Pancreas (tissue), 10 donors: ENCODE results near the gene FAM217A. TPM values are rescaled to one million over a fixed set of nuclear protein-coding genes. Genes with fewer than 3 reads are reported as not detected.
A peak's percentile ranks its signal among the peaks of the same experiment; 100 is the strongest.

Experiments used
- ATAC-seq, 4 donors: fragments of 200-7000 bp; cut with Tn5 transposase; one replicate each; pipeline versions ENCODE4 v1.8.0 to v1.9.1; 2020; ENCODE audit warnings: mild to moderate bottlenecking in 4 of 4, moderate library complexity in 4 of 4
- DNase-seq, 6 donors: peaks; one replicate each; pipeline ENCODE4 v3.0.0-alpha.2; 2020
- FAIRE-seq: peaks from 2 replicates; lab custom pipeline; 2012; peaks lifted over from hg19 to GRCh38; lab: Jason Lieb, UNC
- H3K27ac ChIP-seq, 4 donors: fragments of 200-600 bp; sonication (generic); 1 replicate in 3 of 4; 2 replicates in 1 of 4; pipeline versions ENCODE4 v1.5.0 to v1.8.0; 2020
- H3K27me3 ChIP-seq, 4 donors: fragments of 200-600 bp; one replicate each; pipeline ENCODE4 v1.8.0; 2021
- H3K36me3 ChIP-seq, 3 donors: fragments of 200-600 bp; sonication (generic) in 1 of 3; one replicate each; pipeline versions ENCODE4 v1.5.0 to v1.8.0; 2020 to 2021
- H3K4me1 ChIP-seq, 3 donors: fragments of 200-600 bp; one replicate each; pipeline ENCODE4 v1.8.0; 2021
- H3K4me3 ChIP-seq, 4 donors: fragments of 200-600 bp; sonication (generic) in 2 of 4; one replicate each; pipeline versions ENCODE4 v1.5.0 to v1.8.0; 2020 to 2021
- H3K9me3 ChIP-seq, 4 donors: fragments of 200-600 bp; one replicate each; pipeline ENCODE4 v1.8.0; 2021
- CTCF ChIP-seq, 4 donors: fragments of 200-600 bp; sonication (generic) in 3 of 4; IDR thresholded peaks; one replicate each; pipeline versions ENCODE4 v1.5.0 to v1.8.0; 2021; ENCODE audit warnings: antibody characterized with exemption in 4 of 4
- WGBS, 2 donors: extraction: QIAGEN DNeasy Blood & Tissue Kit; methylation state at CpG; one replicate each; pipeline ENCODE4 v1.1.7; 2013; 5-methylcytosine and 5-hydroxymethylcytosine counted together
- intact Hi-C, 3 donors: fragments of 100-400 bp; cut with DNase I; formaldehyde crosslinking; loops; one replicate each; pipeline versions ENCODE4 v1.11.1 to v1.14.2; 2022
- polyA plus RNA-seq, 2 donors: library from polyadenylated mRNA; stranded (reverse); fragments of 200-250 nt; gene quantifications; one replicate each; pipeline ENCODE4 v1.2.3, GENCODE V29; 2013
- total RNA-seq, 6 donors: library from RNA; stranded (reverse); fragmentation: NEBNext Ultra II Directional in 4 of 6; extraction: Animal tissue kit (Norgen Biotek cat#: 25700) in 4 of 6; gene quantifications; one replicate each; pipeline versions ENCODE4 v1.2.1 to v1.2.4, GENCODE V29; 2021 to 2023
- donor health status: healthy with polysubstance abuse.
- donor health status: DM: no; HTN: no; CAD: no; lungs with moderate emphysema.
- donor health status: DM: no; HTN: no; CAD: no.
- donor health status: control.
- donor health status: control.
- donor health status: Bipolar disorder and iron deficiency.
- donor health status: DM: yes; HTN: yes; CAD: no.
- donor health status: DM: no; HTN: no; CAD: no.
- donor health status: DM: no; HTN: no; CAD: no.
- donor health status: DM: yes; HTN: yes; CAD: no.

Gene FAM217A
- total and polyA plus RNA-seq, 8 donors: 0.09 to 1.3 (median 0.69) TPM; not detected in 1

GRCh38 chr6:4030669-4031068 is 48.3 kb downstream of the FAM217A start:
- FAIRE-seq (no peak), DNase-seq (no peak), ATAC-seq (no peak)
- no peak for TF ChIP-seq CTCF (IDR thresholded peaks at IDR 0.05)
- no peaks in the 10 kb centered on the region for H3K9me3 ChIP-seq
- 71 to 89% methylated on average over 2 of the region's 2 CpGs for WGBS, 2 donors
- no peak overlapping the region for H3K4me3 ChIP-seq
- H3K27me3 ChIP-seq: no peaks in the 10 kb centered on the region
- H3K36me3 ChIP-seq: peaks cover 0 to 5% (median 0%) of the 10 kb centered on the region in 3 donors
- H3K27ac ChIP-seq: no peak overlapping the region
- intact Hi-C loops: no loop called here
- peaks cover 0 to 4% (median 2%) of the 10 kb centered on the region in 3 donors for H3K4me1 ChIP-seq

GRCh38 chr6:4029687-4030086 is 49.2 kb downstream of the FAM217A start:
- WGBS, 2 donors: 87 to 94% methylated on average over 7 of the region's 7 CpGs
- Histone ChIP-seq H3K9me3 (no peaks in the 10 kb centered on the region), H3K36me3 (peaks cover 0 to 5% (median 0%) of the 10 kb centered on the region in 3 donors), H3K27ac (no peak overlapping the region), H3K4me1 (peaks cover 0 to 10% (median 4%) of the 10 kb centered on the region in 3 donors), H3K4me3 (no peak overlapping the region), H3K27me3 (no peaks in the 10 kb centered on the region)
- ATAC-seq: no peak
- intact Hi-C loops: no loop called here
- no peak for DNase-seq
- no peak for FAIRE-seq
- no peak for TF ChIP-seq CTCF (IDR thresholded peaks at IDR 0.05)

- Histone ChIP-seq H3K27me3 (no peaks in the 10 kb centered on the region), H3K9me3 (no peaks in the 10 kb centered on the region), H3K27ac (no peak overlapping the region), H3K4me1 (peaks cover 8 to 25% (median 9%) of the 10 kb centered on the region in 3 donors), H3K36me3 (peaks cover 0 to 5% (median 0%) of the 10 kb centered on the region in 3 donors), H3K4me3 (no peak overlapping the region)
- FAIRE-seq: no peak
- TF ChIP-seq CTCF (IDR thresholded peaks at IDR 0.05): no peak
- no peak for ATAC-seq
- intact Hi-C loops: no loop called here
- no peak for DNase-seq
Measured at GRCh38 chr6:4028051-4028450, 50.9 kb downstream of the FAM217A start.

- H3K27me3 ChIP-seq: no peaks in the 10 kb centered on the region
- H3K4me1 ChIP-seq: peaks cover 12 to 33% (median 14%) of the 10 kb centered on the region in 3 donors
- WGBS, 2 donors: 98 to 100% methylated on average over 1 of the region's 1 CpG
- no peak overlapping the region for H3K4me3 ChIP-seq
- H3K36me3 ChIP-seq: no peaks in the 10 kb centered on the region
- intact Hi-C loops: no loop called here
- H3K9me3 ChIP-seq: no peaks in the 10 kb centered on the region
- no peak for TF ChIP-seq CTCF (IDR thresholded peaks at IDR 0.05)
- no peak for ATAC-seq
- no peak for FAIRE-seq
- no peak overlapping the region for H3K27ac ChIP-seq
- no peak for DNase-seq
Measured at GRCh38 chr6:4025681-4026080, 53.3 kb downstream of the FAM217A start.

- DNase-seq (no peak), FAIRE-seq (no peak), ATAC-seq (no peak)
- WGBS, 2 donors: 2 to 3% methylated on average over 1 of the region's 1 CpG
- intact Hi-C loops: no loop called here
- Histone ChIP-seq H3K9me3 (no peaks in the 10 kb centered on the region), H3K36me3 (no peaks in the 10 kb centered on the region), H3K27me3 (no peaks in the 10 kb centered on the region), H3K27ac (no peak overlapping the region), H3K4me1 (peaks cover 12 to 38% (median 25%) of the 10 kb centered on the region in 3 donors), H3K4me3 (peak overlapping the region in 1 of 4 donors; percentile 81)
- TF ChIP-seq CTCF (IDR thresholded peaks at IDR 0.05): no peak
Measured at GRCh38 chr6:4023240-4023639, 55.7 kb downstream of the FAM217A start.
